ENCODE measurements around the gene ELFN1.

The ELFN1 gene

DNA sequence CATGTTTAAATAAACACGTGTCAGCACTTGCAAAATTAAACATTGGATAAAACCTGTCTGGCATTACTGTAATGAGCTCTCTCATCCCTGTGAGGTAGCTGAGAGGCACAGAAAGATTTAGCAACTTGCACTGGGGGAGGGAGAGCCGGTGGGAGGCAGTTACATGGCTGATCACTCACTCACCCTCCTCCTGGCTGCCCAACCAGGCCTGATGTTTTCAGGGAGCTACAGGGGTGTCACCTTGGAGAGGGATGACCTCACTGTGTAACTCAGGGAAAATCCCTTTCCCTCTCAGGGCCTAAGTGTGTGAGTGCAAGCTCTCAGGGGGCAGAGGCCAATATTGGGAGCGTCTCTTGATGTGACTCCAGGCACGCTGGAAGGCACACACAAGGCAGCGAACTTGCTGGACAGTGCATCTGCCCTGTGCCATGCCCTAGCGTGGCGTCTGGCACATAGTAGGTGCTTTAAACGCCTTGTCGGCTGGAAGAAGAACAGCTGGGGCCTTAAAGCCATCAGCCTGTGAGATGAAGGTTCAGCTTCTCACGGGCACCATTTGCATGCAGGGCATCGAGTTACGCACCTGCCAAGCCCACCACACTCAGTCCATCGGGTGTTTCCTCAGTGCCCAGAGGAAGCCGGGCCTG lies 51.1 kb downstream of the ELFN1 start:
- Histone ChIP-seq H3K27ac (peak overlapping the region; percentile 47), H3K36me3 (peaks cover 45% of the 10 kb centered on the region), H3K4me3 (ENCODE audit: low read depth, low read length) (no peak overlapping the region), H3K27me3 (ENCODE audit: insufficient read depth, low read depth, severe bottlenecking) (no peaks in the 10 kb centered on the region), H3K9me3 (ENCODE audit: severe bottlenecking) (peaks cover 2% of the 10 kb centered on the region)
- DNase-seq = no peak
- TF ChIP-seq, protein P1, sequence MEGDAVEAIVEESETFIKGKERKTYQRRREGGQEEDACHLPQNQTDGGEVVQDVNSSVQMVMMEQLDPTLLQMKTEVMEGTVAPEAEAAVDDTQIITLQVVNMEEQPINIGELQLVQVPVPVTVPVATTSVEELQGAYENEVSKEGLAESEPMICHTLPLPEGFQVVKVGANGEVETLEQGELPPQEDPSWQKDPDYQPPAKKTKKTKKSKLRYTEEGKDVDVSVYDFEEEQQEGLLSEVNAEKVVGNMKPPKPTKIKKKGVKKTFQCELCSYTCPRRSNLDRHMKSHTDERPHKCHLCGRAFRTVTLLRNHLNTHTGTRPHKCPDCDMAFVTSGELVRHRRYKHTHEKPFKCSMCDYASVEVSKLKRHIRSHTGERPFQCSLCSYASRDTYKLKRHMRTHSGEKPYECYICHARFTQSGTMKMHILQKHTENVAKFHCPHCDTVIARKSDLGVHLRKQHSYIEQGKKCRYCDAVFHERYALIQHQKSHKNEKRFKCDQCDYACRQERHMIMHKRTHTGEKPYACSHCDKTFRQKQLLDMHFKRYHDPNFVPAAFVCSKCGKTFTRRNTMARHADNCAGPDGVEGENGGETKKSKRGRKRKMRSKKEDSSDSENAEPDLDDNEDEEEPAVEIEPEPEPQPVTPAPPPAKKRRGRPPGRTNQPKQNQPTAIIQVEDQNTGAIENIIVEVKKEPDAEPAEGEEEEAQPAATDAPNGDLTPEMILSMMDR (IDR thresholded peaks at IDR 0.05; ENCODE audit: low read depth, low read length) = no peak

GRCh38 chr7:1723254-1723653 lies 53.2 kb downstream of the ELFN1 start:
- H3K9me3 ChIP-seq (ENCODE audit: severe bottlenecking) = peaks cover 2% of the 10 kb centered on the region
- H3K27me3 ChIP-seq (ENCODE audit: insufficient read depth, low read depth, severe bottlenecking) = no peaks in the 10 kb centered on the region
- H3K36me3 ChIP-seq = peaks cover 40% of the 10 kb centered on the region
- no peak overlapping the region for H3K4me3 ChIP-seq (ENCODE audit: low read depth, low read length)
- no peak for DNase-seq
- H3K27ac ChIP-seq = no peak overlapping the region
- TF ChIP-seq, protein P1 (IDR thresholded peaks at IDR 0.05; ENCODE audit: low read depth, low read length) = no peak

GRCh38 chr7:1724118-1724910 lies 54.2 kb downstream of the ELFN1 start:
- Histone ChIP-seq H3K27ac (peak overlapping the region; percentile 79), H3K27me3 (ENCODE audit: insufficient read depth, low read depth, severe bottlenecking) (no peaks in the 10 kb centered on the region), H3K9me3 (ENCODE audit: severe bottlenecking) (peaks cover 10% of the 10 kb centered on the region), H3K4me3 (ENCODE audit: low read depth, low read length) (no peak overlapping the region), H3K36me3 (peaks cover 44% of the 10 kb centered on the region)
- TF ChIP-seq, protein P1 (IDR thresholded peaks at IDR 0.05; ENCODE audit: low read depth, low read length) = no peak
- DNase-seq = no peak

DNA sequence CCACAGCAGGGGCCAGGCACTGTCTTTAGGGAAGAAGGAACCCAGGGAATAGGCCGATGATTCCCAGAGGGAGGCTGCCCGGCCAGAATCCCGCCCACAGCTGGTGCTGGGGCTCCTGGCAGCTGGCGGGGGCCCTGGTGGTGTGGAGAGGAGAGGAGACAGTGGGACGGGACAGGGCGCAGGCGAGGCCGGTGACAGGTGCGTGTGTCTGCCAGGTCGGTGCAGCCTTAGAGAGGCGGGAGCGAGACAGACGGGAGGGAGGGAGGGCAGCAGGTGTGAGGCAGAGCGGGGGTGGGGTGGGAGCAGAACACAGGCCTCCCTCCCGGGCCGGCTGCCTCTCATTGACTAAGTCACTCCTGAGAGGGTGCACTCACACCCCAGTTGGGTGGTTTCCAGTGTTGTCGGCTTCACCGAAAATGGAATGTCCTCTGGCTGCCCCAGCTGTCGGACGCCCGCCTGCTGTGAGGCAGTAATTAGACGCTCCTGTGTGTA lies 55.2 kb downstream of the ELFN1 start:
- peak overlapping the region; percentile 79 for H3K27ac ChIP-seq
- TF ChIP-seq, protein P1 (IDR thresholded peaks at IDR 0.05; ENCODE audit: low read depth, low read length) = no peak
- no peaks in the 10 kb centered on the region for H3K27me3 ChIP-seq (ENCODE audit: insufficient read depth, low read depth, severe bottlenecking)
- H3K4me3 ChIP-seq (ENCODE audit: low read depth, low read length) = no peak overlapping the region
- H3K36me3 ChIP-seq = peaks cover 54% of the 10 kb centered on the region
- peaks cover 12% of the 10 kb centered on the region for H3K9me3 ChIP-seq (ENCODE audit: severe bottlenecking)
- peak; percentile 89 for DNase-seq

GRCh38 chr7:1725766-1726630 lies 55.9 kb downstream of the ELFN1 start:
- TF ChIP-seq, protein P1 (IDR thresholded peaks at IDR 0.05; ENCODE audit: low read depth, low read length) = no peak
- peak overlapping the region; percentile 79 for H3K27ac ChIP-seq

More at GRCh38 chr7:1725766-1726630, 55.9 kb downstream of the ELFN1 start:
- Histone ChIP-seq H3K9me3 (ENCODE audit: severe bottlenecking) (peaks cover 15% of the 10 kb centered on the region), H3K36me3 (peaks cover 61% of the 10 kb centered on the region), H3K4me3 (ENCODE audit: low read depth, low read length) (no peak overlapping the region), H3K27me3 (ENCODE audit: insufficient read depth, low read depth, severe bottlenecking) (no peaks in the 10 kb centered on the region)
- DNase-seq = no peak
